Measurements from ENCODE around the gene OR2A5. TPM values are rescaled to one million over a fixed set of nuclear protein-coding genes. Genes with fewer than 3 reads are reported as not detected.

The OR2A5 gene
- total and polyA plus RNA-seq, 9 of the 15 experiments (the other 6 are each of a cell fraction or from before 2014, with no cell fraction given) = not detected

- TF ChIP-seq CREB5 (CRISPR knock-in tag; IDR thresholded peaks at IDR 0.05) (no peak), HMGN3 (IDR thresholded peaks at IDR 0.05; ENCODE audit: borderline replicate concordance, extremely low read depth, insufficient read length, low read depth, low read length) (no peak), NKRF (IDR thresholded peaks at IDR 0.05; ENCODE audit: borderline replicate concordance) (no peak)
Observed at GRCh38 chr7:144032516-144032915, 16.2 kb upstream of the OR2A5 start (continued).

- in situ Hi-C loops (cut with MboI) = no loop called here
- Histone ChIP-seq H3K4me1 (replicated peaks in 1 of 2; ENCODE audit: control insufficient read depth in 2 of 2, insufficient read depth in 2 of 2, low read length in 2 of 2) (no peaks in the 10 kb centered on the region), H3K4me3 (no peak overlapping the region), H3K9me3 (replicated peaks; ENCODE audit: control insufficient read depth, insufficient read depth, low read depth, low read length) (no peaks in the 10 kb centered on the region), H4K20me1 (replicated peaks; ENCODE audit: control insufficient read depth, insufficient read depth, low read length) (no peaks in the 10 kb centered on the region), H3K79me2 (ENCODE audit: control insufficient read depth, insufficient read depth, low read length) (no peaks in the 10 kb centered on the region), H3K4me2 (ENCODE audit: insufficient read depth, low read length) (no peak overlapping the region), H3K9me1 (ENCODE audit: control insufficient read depth, insufficient read depth, low read length) (no peaks in the 10 kb centered on the region), H3K36me3 (ENCODE audit: control insufficient read depth, insufficient read depth, low read length) (no peaks in the 10 kb centered on the region), H3K27me3 (ENCODE audit: control insufficient read depth in 2 of 2, insufficient read depth in 2 of 2, low read length in 2 of 2) (no peaks in the 10 kb centered on the region; a peak in 1 of 5 replicates), H2AFZ (ENCODE audit: low read depth, low read length) (no peak overlapping the region), H3K27ac (ENCODE audit: extremely low read depth, low read depth, low read length) (no peak overlapping the region), H3K9ac (ENCODE audit: insufficient read depth in 1 of 2, low read depth in 2 of 2, low read length in 2 of 2) (no peak overlapping the region)
- no TSS peak for BruUV-seq (replicated peaks)
- intact Hi-C loops (cut with micrococcal nuclease) = no loop called here
- no peak for ATAC-seq
- ChIA-PET CTCF (ENCODE audit: low intra/inter-chr PET ratio) (no interaction called here), POLR2A (no interaction called here)
- WGBS (ENCODE audit: insufficient coverage, low coverage, missing lambda C conversion rate) = 4% methylated on average over 1 of the region's 1 CpG
- no peak for FAIRE-seq
- DNase-seq (ENCODE audit: extremely low read depth in 1 of 4, low spot score in 3 of 4) = no peak
- TF ChIP-seq ZBTB34 (CRISPR knock-in tag; IDR thresholded peaks at IDR 0.05) = no peak
- TF ChIP-seq IRF9 (tag; IDR thresholded peaks at IDR 0.05) = no peak
- TF ChIP-seq TGIF2 (CRISPR knock-in tag; IDR thresholded peaks at IDR 0.05) = no peak
- TF ChIP-seq NFIC (IDR thresholded peaks at IDR 0.05) = no peak
- TF ChIP-seq SIRT6 (IDR thresholded peaks at IDR 0.05; ENCODE audit: low read depth, low read length) = no peak
- TF ChIP-seq MYNN (IDR thresholded peaks at IDR 0.05) = no peak
- no peak for TF ChIP-seq MYNN (CRISPR knock-in tag; IDR thresholded peaks at IDR 0.05)
- no peak for TF ChIP-seq TCFL5 (CRISPR knock-in tag; conservative IDR thresholded peaks at IDR 0.05)
- TF ChIP-seq HMBOX1 (IDR thresholded peaks at IDR 0.05) = no peak
- no peak for TF ChIP-seq ZNF23 (CRISPR knock-in tag; IDR thresholded peaks at IDR 0.05)
- no peak for TF ChIP-seq PTBP1 (IDR thresholded peaks at IDR 0.05; ENCODE audit: low read depth, low read length)
Observed at GRCh38 chr7:144032985-144033709, 15.6 kb upstream of the OR2A5 start.

All from K562 (cell line).